ENCODE results near the gene C20orf173. TPM values are rescaled to one million over a fixed set of nuclear protein-coding genes. Genes with fewer than 3 reads are reported as not detected.
"Not testable (repeated sequence)": the region's sequence is repeated elsewhere in the genome, so short reads cannot be mapped to it uniquely, and the experiment has no call there.

C20orf173 gene
- total and polyA plus RNA-seq, 7 donors = not detected

GRCh38 chr20:35518955-35519354 is 10.5 kb downstream of the C20orf173 start:
- Histone ChIP-seq H3K36me3 (ENCODE audit: insufficient read depth in 1 of 2, low read depth in 1 of 2) (peaks cover 0 to 16% of the 10 kb centered on the region in 2 donors), H3K9me3 (no peaks in the 10 kb centered on the region), H3K4me3 (no peak overlapping the region), H3K4me1 (no peaks in the 10 kb centered on the region), H3K27ac (no peak overlapping the region), H3K27me3 (ENCODE audit: insufficient read depth in 3 of 3, low read length in 2 of 3) (no peaks in the 10 kb centered on the region)
- intact Hi-C loops (cut with DNase I) = no loop called here
- TF ChIP-seq, protein P1, sequence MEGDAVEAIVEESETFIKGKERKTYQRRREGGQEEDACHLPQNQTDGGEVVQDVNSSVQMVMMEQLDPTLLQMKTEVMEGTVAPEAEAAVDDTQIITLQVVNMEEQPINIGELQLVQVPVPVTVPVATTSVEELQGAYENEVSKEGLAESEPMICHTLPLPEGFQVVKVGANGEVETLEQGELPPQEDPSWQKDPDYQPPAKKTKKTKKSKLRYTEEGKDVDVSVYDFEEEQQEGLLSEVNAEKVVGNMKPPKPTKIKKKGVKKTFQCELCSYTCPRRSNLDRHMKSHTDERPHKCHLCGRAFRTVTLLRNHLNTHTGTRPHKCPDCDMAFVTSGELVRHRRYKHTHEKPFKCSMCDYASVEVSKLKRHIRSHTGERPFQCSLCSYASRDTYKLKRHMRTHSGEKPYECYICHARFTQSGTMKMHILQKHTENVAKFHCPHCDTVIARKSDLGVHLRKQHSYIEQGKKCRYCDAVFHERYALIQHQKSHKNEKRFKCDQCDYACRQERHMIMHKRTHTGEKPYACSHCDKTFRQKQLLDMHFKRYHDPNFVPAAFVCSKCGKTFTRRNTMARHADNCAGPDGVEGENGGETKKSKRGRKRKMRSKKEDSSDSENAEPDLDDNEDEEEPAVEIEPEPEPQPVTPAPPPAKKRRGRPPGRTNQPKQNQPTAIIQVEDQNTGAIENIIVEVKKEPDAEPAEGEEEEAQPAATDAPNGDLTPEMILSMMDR (IDR thresholded peaks at IDR 0.05) = no peak
- ATAC-seq (no peak), DNase-seq (no peak)
- WGBS, 3 donors = 86 to 90% (median 90%) methylated on average over 9 of the region's 9 CpGs

DNA sequence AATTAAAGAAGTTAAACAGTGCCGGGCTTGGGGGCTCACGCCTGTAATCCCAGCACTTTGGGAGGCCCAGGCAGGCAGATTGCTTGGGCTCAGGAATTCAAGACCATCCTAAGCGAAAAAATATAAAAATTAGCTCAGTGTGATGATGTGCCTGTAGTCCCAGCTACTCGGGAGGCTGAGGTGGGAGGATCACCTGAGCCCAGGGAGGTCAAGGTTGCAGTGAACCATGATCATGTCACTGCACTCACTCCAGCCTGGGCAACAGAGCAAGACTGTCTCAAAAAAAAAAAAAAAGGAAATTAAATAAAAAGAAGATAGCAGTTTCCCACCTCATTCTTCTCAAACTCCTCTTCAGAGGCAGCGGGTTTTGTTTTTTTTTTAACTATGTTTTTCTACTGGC is 11.7 kb downstream of the C20orf173 start:
- H3K27ac ChIP-seq; ATAC-seq; H3K4me3 ChIP-seq; H3K27me3 ChIP-seq (ENCODE audit: insufficient read depth in 3 of 3, low read length in 2 of 3); H3K4me1 ChIP-seq; intact Hi-C loops (cut with DNase I); H3K9me3 ChIP-seq; DNase-seq: not testable (repeated sequence)
- H3K36me3 ChIP-seq (ENCODE audit: insufficient read depth in 1 of 2, low read depth in 1 of 2) = peaks cover 0 to 25% of the 10 kb centered on the region in 2 donors
- 93 to 95% (median 95%) methylated on average over 5 of the region's 5 CpGs for WGBS, 3 donors

DNA sequence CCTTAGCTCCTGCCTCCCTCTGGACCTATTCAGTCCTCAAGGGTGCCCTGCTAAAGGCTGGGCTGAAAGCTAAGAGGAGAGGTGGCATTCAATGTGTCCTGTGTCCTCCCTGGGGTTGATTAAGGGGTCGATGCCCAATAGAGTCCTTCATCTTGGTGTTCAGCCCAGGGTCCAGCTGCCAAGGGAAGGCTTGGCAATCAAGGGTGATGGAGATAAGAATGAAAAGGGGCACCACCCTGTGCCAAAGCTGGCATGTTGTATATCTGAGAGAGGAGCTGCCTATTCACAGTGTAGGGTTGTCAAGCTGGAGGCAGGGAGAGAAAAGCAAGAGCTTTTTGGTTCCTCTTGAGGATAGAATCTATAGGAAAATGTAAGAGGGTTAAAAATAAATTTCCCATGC is 12.3 kb downstream of the C20orf173 start:
- ATAC-seq = no peak
- TF ChIP-seq, protein P1 (IDR thresholded peaks at IDR 0.05) = no peak
- Histone ChIP-seq H3K27me3 (ENCODE audit: insufficient read depth in 3 of 3, low read length in 2 of 3) (no peaks in the 10 kb centered on the region), H3K36me3 (ENCODE audit: insufficient read depth in 1 of 2, low read depth in 1 of 2) (peaks cover 0 to 30% of the 10 kb centered on the region in 2 donors), H3K27ac (no peak overlapping the region), H3K4me1 (no peaks in the 10 kb centered on the region), H3K4me3 (no peak overlapping the region), H3K9me3 (no peaks in the 10 kb centered on the region)
- DNase-seq = no peak
- intact Hi-C loops (cut with DNase I) = no loop called here
- WGBS, 3 donors = 5 to 40% (median 21%) methylated on average over 1 of the region's 1 CpG

GRCh38 chr20:35515949-35516645 is 13.4 kb downstream of the C20orf173 start:
- TF ChIP-seq, protein P1 (IDR thresholded peaks at IDR 0.05) = no peak
- no peaks in the 10 kb centered on the region for H3K4me1 ChIP-seq
- no peaks in the 10 kb centered on the region for H3K9me3 ChIP-seq
- WGBS, 3 donors = 56 to 79% (median 59%) methylated on average over 3 of the region's 3 CpGs
- H3K36me3 ChIP-seq (ENCODE audit: insufficient read depth in 1 of 2, low read depth in 1 of 2) = peaks cover 0 to 41% of the 10 kb centered on the region in 2 donors
- peak; percentile 64 to 89 (median 86) for ATAC-seq
- H3K27me3 ChIP-seq (ENCODE audit: insufficient read depth in 3 of 3, low read length in 2 of 3) = no peaks in the 10 kb centered on the region
- DNase-seq = no peak
- intact Hi-C loops (cut with DNase I) = no loop called here
- peak overlapping the region; percentile 17 for H3K27ac ChIP-seq
- no peak overlapping the region for H3K4me3 ChIP-seq

DNA sequence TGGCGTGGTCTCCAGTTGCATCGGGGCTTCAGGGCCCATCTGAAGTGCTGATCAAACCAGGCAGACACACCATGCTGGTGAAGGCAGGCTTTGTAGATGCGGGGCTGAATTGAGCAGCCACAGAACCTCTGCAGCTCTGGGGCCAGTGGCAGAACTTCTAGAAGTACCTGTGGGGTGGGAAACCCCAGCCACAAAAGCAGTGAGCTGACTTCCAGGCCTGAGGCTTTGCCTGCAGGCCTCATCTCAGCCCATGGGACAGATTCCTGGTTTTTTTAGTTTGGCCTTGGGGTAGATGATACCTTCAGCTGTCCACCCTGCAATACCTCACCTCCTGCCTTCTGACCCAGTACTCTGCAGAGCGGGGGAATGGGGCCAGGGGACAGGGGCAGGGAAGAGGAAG is 14.1 kb downstream of the C20orf173 start:
- no peak for DNase-seq
- Histone ChIP-seq H3K27ac (no peak overlapping the region), H3K36me3 (ENCODE audit: insufficient read depth in 1 of 2, low read depth in 1 of 2) (peaks cover 0 to 48% of the 10 kb centered on the region in 2 donors), H3K27me3 (ENCODE audit: insufficient read depth in 3 of 3, low read length in 2 of 3) (no peaks in the 10 kb centered on the region), H3K9me3 (no peaks in the 10 kb centered on the region), H3K4me1 (no peaks in the 10 kb centered on the region), H3K4me3 (no peak overlapping the region)
- ATAC-seq = no peak
- TF ChIP-seq, protein P1 (IDR thresholded peaks at IDR 0.05) = no peak
- intact Hi-C loops (cut with DNase I) = no loop called here
- 93 to 100% (median 94%) methylated on average over 4 of the region's 4 CpGs for WGBS, 3 donors

Data from psoas muscle (tissue), 8 donors.